WTC11 (cell line): ENCODE results near the gene PLXNC1. TPM values are rescaled to one million over a fixed set of nuclear protein-coding genes. Genes with fewer than 3 reads are reported as not detected.

Experiments
- ATAC-seq: fragments of 200-7000 bp; cut with Tn5 transposase; 2 replicates; pipeline ENCODE4 v1.10.0; 2021; ENCODE audit warnings: mild to moderate bottlenecking, moderate library complexity
- CTCF ChIA-PET: fragments of 300-600 bp; sonication (Branson Sonifier 250); formaldehyde crosslinking; loops from one replicate; lab custom pipeline; 2021; ENCODE audit warnings: antibody characterized with exemption; lab: Charles Lee
- POLR2A ChIA-PET: fragments of 350-600 bp; sonication (Branson Sonifier 250); formaldehyde crosslinking; loops from one replicate; lab custom pipeline; 2021; ENCODE audit warnings: antibody characterized with exemption; lab: Charles Lee
- DNase-seq: peaks from one replicate; pipeline ENCODE4 v3.0.0; 2021; ENCODE audit warnings: low spot score
- H3K27ac Mint-ChIP-seq: 2 replicates; pipeline ENCODE4 v1.8.0; 2021; ENCODE audit warnings: mixed read lengths
- H3K27me3 Mint-ChIP-seq: 2 replicates; pipeline ENCODE4 v1.8.0; 2021; ENCODE audit warnings: low read depth, mild to moderate bottlenecking, moderate library complexity, mixed read lengths
- H3K36me3 Mint-ChIP-seq: 2 replicates; pipeline ENCODE4 v1.8.0; 2021; ENCODE audit warnings: mixed read lengths
- H3K4me1 Mint-ChIP-seq: 2 replicates; pipeline ENCODE4 v1.8.0; 2022; ENCODE audit warnings: mixed read lengths
- H3K4me3 Mint-ChIP-seq: 2 replicates; pipeline ENCODE4 v1.8.0; 2021; ENCODE audit warnings: mild to moderate bottlenecking, moderate library complexity, mixed read lengths
- H3K9me3 Mint-ChIP-seq: 2 replicates; pipeline ENCODE4 v1.8.0; 2021; ENCODE audit warnings: mixed read lengths
- ATF1 ChIP-seq: sonication (generic); formaldehyde crosslinking; IDR thresholded peaks from 2 replicates; pipeline ENCODE4 v1.8.1; 2023; ENCODE audit warnings: mild to moderate bottlenecking, moderate library complexity, missing genetic modification reagents
- EMX1 ChIP-seq: fragments of 250-450 bp; sonication (Bioruptor Pico); IDR thresholded peaks from 2 replicates; pipeline ENCODE4 v1.8.0; 2021; ENCODE audit warnings: mild to moderate bottlenecking
- ESRRA ChIP-seq: sonication (generic); formaldehyde crosslinking; IDR thresholded peaks from 2 replicates; pipeline ENCODE4 v1.8.1; 2022; ENCODE audit warnings: mild to moderate bottlenecking, missing genetic modification reagents, borderline replicate concordance
- ETV6 ChIP-seq: sonication (generic); formaldehyde crosslinking; IDR thresholded peaks from 2 replicates; pipeline ENCODE4 v1.8.1; 2022; ENCODE audit warnings: mild to moderate bottlenecking, missing genetic modification reagents
- GRHL2 ChIP-seq: fragments of 250-450 bp; sonication (Bioruptor Pico); IDR thresholded peaks from 2 replicates; pipeline ENCODE4 v1.8.0; 2022; ENCODE audit warnings: mild to moderate bottlenecking, moderate library complexity; ENCODE audit not compliant: insufficient replicate concordance, severe bottlenecking
- NFE2L1 ChIP-seq: sonication (generic); formaldehyde crosslinking; IDR thresholded peaks from 2 replicates; pipeline ENCODE4 v1.8.1; 2023; ENCODE audit warnings: missing genetic modification reagents
- NFYB ChIP-seq: sonication (generic); formaldehyde crosslinking; conservative IDR thresholded peaks from 2 replicates; pipeline ENCODE4 v1.8.0; 2022; ENCODE audit warnings: low read depth, missing genetic modification reagents
- SMAD3 ChIP-seq: sonication (generic); formaldehyde crosslinking; IDR thresholded peaks from 2 replicates; pipeline ENCODE4 v1.8.0; 2022; ENCODE audit warnings: missing genetic modification reagents, mild to moderate bottlenecking, borderline replicate concordance
- TCF7 ChIP-seq: sonication (generic); formaldehyde crosslinking; IDR thresholded peaks from 2 replicates; pipeline ENCODE4 v1.8.0; 2022; ENCODE audit warnings: mild to moderate bottlenecking, low read depth, missing genetic modification reagents, moderate library complexity
- ZNF317 ChIP-seq: sonication (generic); formaldehyde crosslinking; IDR thresholded peaks from 2 replicates; pipeline ENCODE4 v1.8.1; 2023; ENCODE audit warnings: low read depth, mild to moderate bottlenecking, moderate library complexity, missing genetic modification reagents, borderline replicate concordance
- ZNF416 ChIP-seq: fragments of 250-450 bp; sonication (Bioruptor Pico); IDR thresholded peaks from 2 replicates; pipeline ENCODE4 v1.9.0; 2021; ENCODE audit warnings: mild to moderate bottlenecking, inconsistent platforms
- ZNF532 ChIP-seq: fragments of 250-450 bp; sonication (Bioruptor Pico); IDR thresholded peaks from 2 replicates; pipeline ENCODE4 v1.9.0; 2021; ENCODE audit warnings: mild to moderate bottlenecking, borderline replicate concordance
- ZSCAN18 ChIP-seq: fragments of 250-450 bp; sonication (Bioruptor Pico); IDR thresholded peaks from 2 replicates; pipeline ENCODE4 v2.1.2; 2022; ENCODE audit warnings: mild to moderate bottlenecking, moderate library complexity
- total RNA-seq: library from RNA; stranded (reverse); gene quantifications from 3 replicates; pipeline ENCODE4 v1.2.3, GENCODE V29; 2021
- TF ChIP-seq, protein P1 (sequence below): sonication (generic); formaldehyde crosslinking; IDR thresholded peaks from 2 replicates; pipeline ENCODE4 v1.8.1; 2022; ENCODE audit warnings: mild to moderate bottlenecking, moderate library complexity, missing genetic modification reagents
- TF ChIP-seq, protein P2 (sequence below): fragments of 250-450 bp; sonication (Bioruptor Pico); conservative IDR thresholded peaks from 2 replicates; pipeline ENCODE4 v1.9.0; 2021; ENCODE audit warnings: mild to moderate bottlenecking
- TF ChIP-seq, protein P3 (sequence below): sonication (generic); formaldehyde crosslinking; conservative IDR thresholded peaks from 2 replicates; pipeline ENCODE4 v1.8.1; 2022; ENCODE audit warnings: mild to moderate bottlenecking, missing genetic modification reagents
- TF ChIP-seq, protein P4 (sequence below): sonication (generic); formaldehyde crosslinking; IDR thresholded peaks from 2 replicates; pipeline ENCODE4 v1.8.0; 2022; ENCODE audit warnings: mild to moderate bottlenecking, missing genetic modification reagents

Gene PLXNC1
- total RNA-seq, 1 experiment from 2014 or later: 3.1 TPM

DNA sequence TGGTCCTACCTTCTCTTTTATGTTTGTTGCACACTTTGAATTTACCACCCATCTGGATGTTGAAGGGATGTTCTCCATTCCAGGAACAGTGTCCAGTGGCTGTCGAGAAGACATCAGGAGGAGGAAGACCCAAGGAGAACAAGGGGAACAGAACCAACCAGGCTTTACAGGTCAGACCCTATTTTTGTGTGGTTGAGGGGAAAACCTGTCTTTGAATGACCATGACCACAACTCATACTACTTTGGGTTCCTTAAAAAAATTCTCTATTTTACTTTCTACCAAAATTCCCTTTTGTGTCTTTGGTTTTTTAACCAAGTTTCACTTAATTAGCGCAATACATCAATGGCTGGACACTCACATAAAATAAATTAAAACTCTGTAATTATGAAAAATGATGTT lies 78.7 kb downstream of the PLXNC1 start:
- Mint-ChIP-seq H3K4me3 (no peak overlapping the region), H3K36me3 (no peaks in the 10 kb centered on the region), H3K4me1 (peaks cover 20% of the 10 kb centered on the region), H3K27ac (no peak overlapping the region), H3K9me3 (no peaks in the 10 kb centered on the region), H3K27me3 (no peaks in the 10 kb centered on the region; the same call in 1 of the 2 replicates)
- ChIA-PET POLR2A (no interaction called here), CTCF (no interaction called here)
- ATAC-seq (no peak), DNase-seq (no peak)
- TF ChIP-seq, protein P1, sequence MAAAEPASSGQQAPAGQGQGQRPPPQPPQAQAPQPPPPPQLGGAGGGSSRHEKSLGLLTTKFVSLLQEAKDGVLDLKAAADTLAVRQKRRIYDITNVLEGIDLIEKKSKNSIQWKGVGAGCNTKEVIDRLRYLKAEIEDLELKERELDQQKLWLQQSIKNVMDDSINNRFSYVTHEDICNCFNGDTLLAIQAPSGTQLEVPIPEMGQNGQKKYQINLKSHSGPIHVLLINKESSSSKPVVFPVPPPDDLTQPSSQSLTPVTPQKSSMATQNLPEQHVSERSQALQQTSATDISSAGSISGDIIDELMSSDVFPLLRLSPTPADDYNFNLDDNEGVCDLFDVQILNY (CRISPR knock-in tag): no peak
- TF ChIP-seq, protein P2, sequence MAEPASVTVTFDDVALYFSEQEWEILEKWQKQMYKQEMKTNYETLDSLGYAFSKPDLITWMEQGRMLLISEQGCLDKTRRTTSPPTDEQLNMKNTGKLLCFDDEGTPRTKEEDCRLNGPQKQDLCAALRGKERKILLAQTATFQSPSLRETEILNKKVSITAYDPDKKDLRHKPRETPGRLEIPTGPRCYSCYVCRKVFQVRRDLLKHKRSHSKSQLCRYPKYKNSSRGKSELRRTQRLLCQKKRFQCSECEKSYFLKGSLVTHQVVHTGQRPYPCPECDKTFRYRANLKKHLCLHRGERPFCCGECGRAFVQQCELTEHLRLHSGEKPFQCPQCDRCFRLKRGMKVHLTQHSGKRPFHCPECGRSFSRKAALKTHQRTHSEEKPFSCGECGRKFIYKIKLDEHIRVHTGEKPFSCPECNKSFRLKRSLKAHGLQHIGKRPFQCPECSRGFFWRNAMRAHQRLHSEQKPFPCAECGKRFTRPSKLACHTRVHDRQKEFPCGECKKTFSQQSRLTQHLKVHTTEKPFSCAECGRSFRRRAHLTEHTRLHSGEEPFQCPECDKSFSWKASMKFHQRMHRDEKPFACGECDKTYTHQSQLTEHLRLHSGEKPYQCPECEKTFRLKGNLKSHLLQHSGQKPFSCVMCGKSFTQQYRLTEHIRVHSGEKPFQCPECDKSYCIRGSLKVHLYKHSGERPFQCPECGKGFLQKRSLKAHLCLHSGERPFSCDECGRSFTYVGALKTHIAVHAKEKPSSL: no peak
- TF ChIP-seq NFE2L1 (CRISPR knock-in tag) (no peak), ESRRA (no peak), EMX1 (CRISPR knock-in tag) (no peak), ZNF416 (CRISPR knock-in tag) (no peak), NFYB (CRISPR knock-in tag) (no peak), ETV6 (no peak), ZNF317 (CRISPR knock-in tag) (no peak), TCF7 (CRISPR knock-in tag) (no peak), ZSCAN18 (CRISPR knock-in tag) (no peak), ZNF532 (CRISPR knock-in tag) (no peak), SMAD3 (CRISPR knock-in tag) (no peak), ATF1 (CRISPR knock-in tag) (no peak), GRHL2 (CRISPR knock-in tag) (no peak)
- TF ChIP-seq, protein P3, sequence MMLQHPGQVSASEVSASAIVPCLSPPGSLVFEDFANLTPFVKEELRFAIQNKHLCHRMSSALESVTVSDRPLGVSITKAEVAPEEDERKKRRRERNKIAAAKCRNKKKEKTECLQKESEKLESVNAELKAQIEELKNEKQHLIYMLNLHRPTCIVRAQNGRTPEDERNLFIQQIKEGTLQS: no peak
- TF ChIP-seq, protein P4, sequence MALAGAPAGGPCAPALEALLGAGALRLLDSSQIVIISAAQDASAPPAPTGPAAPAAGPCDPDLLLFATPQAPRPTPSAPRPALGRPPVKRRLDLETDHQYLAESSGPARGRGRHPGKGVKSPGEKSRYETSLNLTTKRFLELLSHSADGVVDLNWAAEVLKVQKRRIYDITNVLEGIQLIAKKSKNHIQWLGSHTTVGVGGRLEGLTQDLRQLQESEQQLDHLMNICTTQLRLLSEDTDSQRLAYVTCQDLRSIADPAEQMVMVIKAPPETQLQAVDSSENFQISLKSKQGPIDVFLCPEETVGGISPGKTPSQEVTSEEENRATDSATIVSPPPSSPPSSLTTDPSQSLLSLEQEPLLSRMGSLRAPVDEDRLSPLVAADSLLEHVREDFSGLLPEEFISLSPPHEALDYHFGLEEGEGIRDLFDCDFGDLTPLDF: no peak
